Mesothelial cell of epicardium (in vitro differentiated cells): ENCODE measurements around the gene APLP1. TPM values are rescaled to one million over a fixed set of nuclear protein-coding genes. Genes with fewer than 3 reads are reported as not detected.

Source experiments
- DNase-seq, 2 experiments: peaks; one replicate each; pipeline ENCODE4 v3.0.0; 2021; ENCODE audit warnings: low spot score in 2 of 2; ENCODE audit not compliant: unreplicated experiment in 2 of 2
- H3K27ac Mint-ChIP-seq: 2 replicates; pipeline ENCODE4 v1.8.0; 2021; ENCODE audit warnings: mixed read lengths
- H3K27me3 Mint-ChIP-seq: 2 replicates; pipeline ENCODE4 v1.8.0; 2021; ENCODE audit warnings: low read depth, mixed read lengths
- H3K36me3 Mint-ChIP-seq: 2 replicates; pipeline ENCODE4 v1.8.0; 2021; ENCODE audit warnings: mixed read lengths
- H3K4me1 Mint-ChIP-seq: 2 replicates; pipeline ENCODE4 v1.8.0; 2021; ENCODE audit warnings: mixed read lengths
- H3K4me3 Mint-ChIP-seq: 2 replicates; pipeline ENCODE4 v1.8.0; 2021; ENCODE audit warnings: mild to moderate bottlenecking, moderate library complexity, mixed read lengths
- H3K9me3 Mint-ChIP-seq: 2 replicates; pipeline ENCODE4 v1.8.0; 2021; ENCODE audit warnings: mixed read lengths
- CTCF ChIP-seq: fragments of 200-600 bp; sonication (generic); IDR thresholded peaks from one replicate; pipeline ENCODE4 v1.5.0; 2021; ENCODE audit warnings: antibody characterized with exemption; ENCODE audit not compliant: unreplicated experiment
- total RNA-seq: library from RNA; stranded (reverse); gene quantifications from 3 replicates; pipeline ENCODE4 v1.2.1, GENCODE V29; 2021

Gene APLP1
- total RNA-seq, 1 donor from 2014 or later, result 137 TPM

- Mint-ChIP-seq H3K9me3 (no peaks in the 10 kb centered on the region), H3K4me1 (peaks cover 9% of the 10 kb centered on the region), H3K36me3 (peaks cover 13% of the 10 kb centered on the region)
These were observed 28.3 kb downstream of the APLP1 start for GRCh38 chr19:35896643-35897040.

GRCh38 chr19:35897706-35898451, 29.5 kb downstream of the APLP1 start:
- Mint-ChIP-seq H3K4me3 (peak overlapping the region; percentile 95), H3K4me1 (peaks cover 17% of the 10 kb centered on the region), H3K36me3 (peaks cover 9% of the 10 kb centered on the region), H3K9me3 (no peaks in the 10 kb centered on the region), H3K27me3 (no peaks in the 10 kb centered on the region), H3K27ac (no peak overlapping the region)
- TF ChIP-seq CTCF, result no peak
- no peak for DNase-seq

More at GRCh38 chr19:35896643-35897040, 28.3 kb downstream of the APLP1 start:
- no peak for DNase-seq
- Mint-ChIP-seq H3K4me3 (no peak overlapping the region), H3K27me3 (no peaks in the 10 kb centered on the region), H3K27ac (no peak overlapping the region)
- TF ChIP-seq CTCF, result no peak

- Mint-ChIP-seq H3K4me3 (peak overlapping the region; percentile 95), H3K9me3 (no peaks in the 10 kb centered on the region), H3K27me3 (no peaks in the 10 kb centered on the region), H3K27ac (peak overlapping the region; percentile 98), H3K4me1 (peaks cover 23% of the 10 kb centered on the region), H3K36me3 (peaks cover 7% of the 10 kb centered on the region)
- no peak for DNase-seq
- no peak for TF ChIP-seq CTCF
These were observed 30.1 kb downstream of the APLP1 start for GRCh38 chr19:35898499-35898809.

- H3K36me3 Mint-ChIP-seq, result peaks cover 7% of the 10 kb centered on the region
- DNase-seq, result peak; percentile 54 to 67
- peaks cover 26% of the 10 kb centered on the region for H3K4me1 Mint-ChIP-seq
- no peaks in the 10 kb centered on the region for H3K27me3 Mint-ChIP-seq
- H3K4me3 Mint-ChIP-seq, result peak overlapping the region; percentile 95
- no peak for TF ChIP-seq CTCF
- H3K27ac Mint-ChIP-seq, result peak overlapping the region; percentile 98
- no peaks in the 10 kb centered on the region for H3K9me3 Mint-ChIP-seq
These were observed 31.3 kb downstream of the APLP1 start for GRCh38 chr19:35899547-35900214.

- Mint-ChIP-seq H3K9me3 (no peaks in the 10 kb centered on the region), H3K27me3 (no peaks in the 10 kb centered on the region), H3K36me3 (no peaks in the 10 kb centered on the region), H3K4me3 (peak overlapping the region; percentile 95), H3K27ac (peak overlapping the region; percentile 73), H3K4me1 (peaks cover 26% of the 10 kb centered on the region)
- no peak for TF ChIP-seq CTCF
- no peak for DNase-seq
These were observed 32.8 kb downstream of the APLP1 start for GRCh38 chr19:35901055-35901644.
